ENCODE results near the gene UNC5B.

- no peak for TF ChIP-seq POLR2A (IDR thresholded peaks at IDR 0.05)
- no peak for TF ChIP-seq CTCF (IDR thresholded peaks at IDR 0.05)
Observed at GRCh38 chr10:71343392-71343773, 131.0 kb downstream of the UNC5B start.
